Kidney (tissue), 14 donors: ENCODE data around the gene CD58. TPM values are rescaled to one million over a fixed set of nuclear protein-coding genes. Genes with fewer than 3 reads are reported as not detected.

Source experiments
- DNase-seq, 5 donors: peaks; one replicate each; pipeline ENCODE4 v3.0.0-alpha.2; 2013 to 2020
- FAIRE-seq: peaks from 2 replicates; lab custom pipeline; 2012; peaks lifted over from hg19 to GRCh38; lab: Jason Lieb, UNC
- H3K27ac ChIP-seq, 2 donors: one replicate each; pipeline ENCODE4 v1.7.0; 2013; ENCODE audit warnings: low read depth in 2 of 2, low read length in 2 of 2, inconsistent platforms in 1 of 2
- H3K27me3 ChIP-seq: one replicate; pipeline ENCODE4 v1.7.1; 2013; ENCODE audit warnings: low read length, inconsistent platforms; ENCODE audit not compliant: control insufficient read depth, insufficient read depth
- H3K36me3 ChIP-seq, 3 donors: one replicate each; pipeline versions ENCODE4 v1.7.0 to v1.7.1; 2013; ENCODE audit warnings: low read length in 3 of 3, control low read depth in 1 of 3, inconsistent platforms in 1 of 3; ENCODE audit not compliant: insufficient read depth in 3 of 3, control insufficient read depth in 2 of 3
- H3K4me1 ChIP-seq, 3 donors: one replicate each; pipeline versions ENCODE4 v1.7.0 to v1.7.1; 2013; ENCODE audit warnings: low read length in 3 of 3, inconsistent platforms in 1 of 3, low read depth in 1 of 3; ENCODE audit not compliant: control insufficient read depth in 2 of 3, insufficient read depth in 2 of 3
- H3K4me3 ChIP-seq, 3 donors: one replicate each; pipeline versions ENCODE4 v1.7.0 to v1.8.1; 2013; ENCODE audit warnings: low read length in 3 of 3, control low read depth in 1 of 3, inconsistent platforms in 1 of 3
- H3K9ac ChIP-seq, 3 donors: one replicate each; pipeline versions ENCODE4 v1.7.0 to v1.7.1; 2013; ENCODE audit warnings: low read length in 3 of 3, control low read depth in 1 of 3, inconsistent platforms in 1 of 3
- H3K9me3 ChIP-seq, 3 donors: one replicate each; pipeline versions ENCODE4 v1.7.0 to v1.7.1; 2013; ENCODE audit warnings: low read length in 3 of 3, control low read depth in 1 of 3, inconsistent platforms in 1 of 3; ENCODE audit not compliant: control insufficient read depth in 2 of 3, insufficient read depth in 1 of 3
- CTCF ChIP-seq: IDR thresholded peaks from 3 replicates; pipeline ENCODE4 v1.5.1; 2012; ENCODE audit warnings: mild to moderate bottlenecking, moderate library complexity, borderline replicate concordance; ENCODE audit not compliant: insufficient read depth; ENCODE audit errors: extremely low read depth
- intact Hi-C: fragments of 100-400 bp; cut with DNase I; formaldehyde crosslinking; loops from one replicate; pipeline ENCODE4 v1.11.1; 2022
- microRNA-seq: library from miRNA; unstranded; fragments of <30 nt; microRNA quantifications from one replicate; pipeline ENCODE4 v1.2.0, GENCODE V29; 2020
- polyA plus RNA-seq: library from polyadenylated mRNA; stranded (reverse); fragments of 350-450 nt; fragmentation: Illumina TruSeq; extraction: RNeasy Lipid Tissue Mini Kit (QIAGEN cat#74804); gene quantifications from one replicate; pipeline ENCODE4 v1.2.3, GENCODE V29; 2014; ENCODE audit warnings: low read depth, low replicate concordance; ENCODE audit not compliant: insufficient read depth
- total RNA-seq: library from RNA; stranded (reverse); fragmentation: NEBNext Ultra II Directional; extraction: Animal tissue kit (Norgen Biotek cat#: 25700); gene quantifications from one replicate; pipeline ENCODE4 v1.2.1, GENCODE V29; 2021
- donor health status: control.
- donor health status: control.
- donor health status: control.
- donor health status: control.
- donor health status: control.
- donor health status: DM: yes; HTN: yes; CAD: no.
- donor health status: Normal renal cell carcinoma (clear cell type).

Gene CD58
- total and polyA plus RNA-seq, 2 donors from 2014 or later = 27.4 to 36.6 TPM

GRCh38 chr1:116466810-116467557 lies 103.8 kb downstream of the CD58 start:
- H3K27ac ChIP-seq = no peak overlapping the region

GRCh38 chr1:116465845-116466685 lies 104.8 kb downstream of the CD58 start:
- DNase-seq (no peak), FAIRE-seq (no peak)
- peaks cover 0 to 5% (median 4%) of the 10 kb centered on the region in 3 donors for H3K4me1 ChIP-seq

More at GRCh38 chr1:116466810-116467557, 103.8 kb downstream of the CD58 start:
- H3K4me3 ChIP-seq = no peak overlapping the region
- no peaks in the 10 kb centered on the region for H3K36me3 ChIP-seq
- H3K27me3 ChIP-seq = no peaks in the 10 kb centered on the region
- peaks cover 0 to 13% (median 10%) of the 10 kb centered on the region in 3 donors for H3K4me1 ChIP-seq
- TF ChIP-seq CTCF = no peak
- FAIRE-seq (no peak), DNase-seq (no peak)
- H3K9ac ChIP-seq = no peak overlapping the region
- no peaks in the 10 kb centered on the region for H3K9me3 ChIP-seq
- intact Hi-C loops = no loop called here

GRCh38 chr1:116465477-116465844 lies 105.4 kb downstream of the CD58 start:
- H3K27ac ChIP-seq = no peak overlapping the region
- no peak overlapping the region for H3K4me3 ChIP-seq
- intact Hi-C loops = no loop called here
- DNase-seq = no peak
- H3K36me3 ChIP-seq = no peaks in the 10 kb centered on the region
- no peak for TF ChIP-seq CTCF
- no peaks in the 10 kb centered on the region for H3K9me3 ChIP-seq
- no peaks in the 10 kb centered on the region for H3K27me3 ChIP-seq
- no peak overlapping the region for H3K9ac ChIP-seq
- no peak for FAIRE-seq
- peaks cover 0 to 8% (median 4%) of the 10 kb centered on the region in 3 donors for H3K4me1 ChIP-seq

More at GRCh38 chr1:116465845-116466685, 104.8 kb downstream of the CD58 start:
- TF ChIP-seq CTCF = no peak
- Histone ChIP-seq H3K9me3 (no peaks in the 10 kb centered on the region), H3K27ac (no peak overlapping the region), H3K27me3 (no peaks in the 10 kb centered on the region), H3K9ac (no peak overlapping the region), H3K36me3 (no peaks in the 10 kb centered on the region), H3K4me3 (no peak overlapping the region)
- intact Hi-C loops = no loop called here

Small RNAs within 50 kb of the gene (microRNA-seq; reads per million reads assigned to microRNA genes)
- not detected for gene MIR548AC

Other genes with a start within 250 kb of the CD58 start
- 2,241 TPM for gene ATP1A1, start 197.8 kb downstream of the CD58 start, total RNA-seq
- gene ATP1A1, start 197.8 kb downstream of the CD58 start, polyA plus RNA-seq = 1,218 TPM
- gene IGSF3, start 96.7 kb upstream of the CD58 start, total RNA-seq = 38.8 TPM
- 12.0 TPM for gene IGSF3, start 96.7 kb upstream of the CD58 start, polyA plus RNA-seq
- 12.1 TPM for gene CD2, start 183.4 kb upstream of the CD58 start, total RNA-seq
- 0.97 TPM for gene CD2, start 183.4 kb upstream of the CD58 start, polyA plus RNA-seq